IMR-90 (cell line): ENCODE measurements around the gene TJP3.
"Not testable (repeated sequence)": the region's sequence is repeated elsewhere in the genome, so short reads cannot be mapped to it uniquely, and the experiment has no call there.

Experiments
- BHLHE40 ChIP-seq: fragments of 150-350 bp; IDR thresholded peaks from 2 replicates; pipeline ENCODE4 v1.6.1; 2016; ENCODE audit warnings: mild to moderate bottlenecking, low read depth, low read length
- CTCF ChIP-seq: conservative IDR thresholded peaks from 2 replicates; pipeline ENCODE4 v1.5.1; 2012; ENCODE audit warnings: mild to moderate bottlenecking, low read depth, low read length, improper control_type of control experiment
- RFX5 ChIP-seq: IDR thresholded peaks from 2 replicates; pipeline ENCODE4 v1.8.0; 2012; ENCODE audit warnings: low read depth, mild to moderate bottlenecking, low read length, moderate library complexity

- not testable (repeated sequence) for TF ChIP-seq BHLHE40, CTCF, RFX5
Observed at GRCh38 chr19:3765757-3766156, 57.6 kb downstream of the TJP3 start.
